NCI-H2081 treated with DMSO at 0.1 percent for 48 hours (cell line): ENCODE data around the gene ARHGAP32.
"Not testable (repeated sequence)": the region's sequence is repeated elsewhere in the genome, so short reads cannot be mapped to it uniquely, and the experiment has no call there.

Experiments
- DNase-seq: peaks from one replicate; lab custom pipeline; 2025; lab: John Stamatoyannopoulos, UW

ARHGAP32 gene

DNA sequence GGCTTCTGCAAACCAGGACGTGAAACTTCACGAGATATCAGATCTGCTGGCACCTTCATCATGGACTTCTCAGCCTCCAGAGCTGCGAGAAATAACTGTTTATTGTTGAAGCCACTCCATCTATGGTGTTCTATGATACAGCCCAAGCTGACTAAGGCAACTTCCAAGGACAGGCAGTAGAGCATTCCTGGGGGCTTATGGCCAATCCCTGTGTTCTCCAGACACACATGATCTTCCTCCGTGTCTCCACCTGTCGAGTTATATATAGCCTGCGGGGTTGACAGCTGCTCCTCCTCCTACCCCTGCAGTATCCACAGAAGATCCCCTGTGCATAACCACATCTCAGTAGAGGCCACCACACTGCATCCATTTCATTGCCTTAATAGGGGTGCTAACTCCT, 260.5 kb downstream of the ARHGAP32 start:
- DNase-seq = no peak

DNA sequence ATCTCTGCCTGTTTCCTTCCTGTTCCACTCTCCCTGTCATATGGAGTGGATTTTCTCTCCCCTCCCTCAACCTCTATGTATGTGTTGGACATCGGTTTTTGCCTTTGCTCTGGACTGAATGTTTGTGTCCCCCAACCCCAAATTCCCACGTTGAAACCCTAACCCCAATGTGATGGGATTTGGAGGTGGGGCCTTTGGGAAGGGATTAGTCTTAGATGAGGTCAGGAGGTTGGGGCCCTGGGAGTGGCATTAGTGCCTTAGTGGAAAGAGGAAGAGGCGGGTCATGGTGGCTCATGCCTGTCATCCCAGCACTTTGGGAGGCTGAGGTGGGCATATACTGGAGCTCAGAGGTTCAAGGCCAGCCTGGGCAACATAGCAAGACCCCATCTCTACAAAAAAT, 261.1 kb downstream of the ARHGAP32 start:
- no peak for DNase-seq

DNA sequence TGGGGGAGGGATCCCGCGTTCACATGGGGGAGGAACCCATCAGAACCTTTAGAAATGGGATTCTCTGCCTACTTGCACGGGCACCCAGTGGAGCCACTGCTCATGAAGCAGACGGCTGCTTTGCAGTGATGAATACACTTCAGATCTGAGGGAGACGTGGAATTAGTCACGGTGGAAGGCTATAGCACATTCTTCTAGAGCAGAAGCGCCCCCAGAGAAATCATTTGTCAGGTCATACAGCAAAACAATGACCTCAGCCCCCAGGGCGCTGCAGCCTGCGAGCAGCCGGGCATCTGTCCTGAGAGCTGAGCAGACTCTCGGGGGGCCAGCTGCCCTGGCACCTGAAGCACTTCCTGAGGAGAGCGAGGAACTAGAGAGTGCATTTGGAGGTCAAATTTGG, 262.1 kb downstream of the ARHGAP32 start:
- DNase-seq = no peak

DNA sequence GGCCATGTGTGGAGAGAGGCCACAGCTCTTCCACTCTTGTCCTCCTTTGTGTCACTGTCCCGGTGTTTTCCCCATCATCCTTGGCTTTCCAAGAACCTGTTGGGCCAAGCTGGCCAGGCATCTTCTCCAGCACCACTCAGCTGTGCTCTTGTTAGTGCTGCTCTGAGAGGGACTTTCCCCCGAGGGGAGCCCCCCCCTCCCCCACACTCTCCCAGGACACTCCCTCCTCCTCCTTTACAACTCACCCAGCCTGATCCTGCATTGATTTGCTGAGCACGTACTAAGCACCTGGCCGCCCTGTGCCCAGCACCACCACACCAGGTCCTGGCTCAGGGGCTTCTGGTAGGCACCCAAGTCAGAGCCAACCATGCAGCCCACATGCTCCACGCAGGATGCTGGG, 262.7 kb downstream of the ARHGAP32 start:
- DNase-seq = no peak

DNA sequence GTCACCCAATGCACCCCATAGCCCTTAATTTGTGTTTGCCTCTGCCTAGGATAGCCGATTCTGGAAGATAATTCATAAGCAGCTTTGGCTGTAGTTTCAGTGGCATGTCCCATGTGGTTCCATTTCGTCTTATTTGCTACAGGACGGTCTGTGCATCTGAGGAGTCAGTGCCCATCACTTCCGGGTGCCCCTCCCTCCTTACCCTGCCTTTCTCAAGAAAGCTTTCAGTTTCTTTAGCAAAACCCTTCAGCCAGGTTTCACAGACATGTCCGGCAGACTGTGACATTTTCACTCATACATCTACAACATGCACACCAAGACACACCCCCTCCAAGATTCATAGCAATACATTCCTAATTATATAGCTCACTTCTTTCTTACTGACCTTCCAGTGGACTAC, 263.7 kb downstream of the ARHGAP32 start:
- no peak for DNase-seq

DNA sequence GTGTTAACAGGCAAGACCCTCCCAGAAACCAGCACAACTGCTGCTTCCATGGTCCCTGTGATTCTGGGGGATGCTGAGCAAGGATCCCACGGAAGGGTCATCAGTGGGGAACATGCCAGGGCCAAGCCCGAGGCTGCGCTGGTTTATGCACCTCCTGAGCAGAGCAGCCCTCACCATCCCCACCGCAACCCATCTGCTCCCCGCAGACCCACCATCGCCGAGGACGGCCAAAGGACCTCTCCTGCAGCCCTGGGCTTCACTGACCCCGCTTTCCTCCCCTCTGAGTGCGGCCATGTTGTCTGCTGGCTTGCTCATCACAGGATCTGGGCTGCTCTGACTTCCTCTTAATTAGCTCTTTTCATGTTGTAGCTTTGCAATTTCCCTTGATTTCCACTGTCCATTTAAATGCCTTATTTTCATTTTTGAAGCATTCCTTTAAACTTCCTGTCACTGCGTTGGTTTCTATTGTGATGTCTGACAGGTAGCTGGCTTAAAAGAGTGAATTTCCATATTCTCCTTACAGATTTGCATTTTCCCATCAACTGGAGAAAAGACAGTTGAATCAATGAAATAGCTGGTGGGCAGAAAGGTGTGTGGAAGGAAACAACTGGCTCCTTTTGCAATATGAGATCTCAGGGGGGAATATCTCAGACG, 264.3 kb downstream of the ARHGAP32 start:
- no peak for DNase-seq

DNA sequence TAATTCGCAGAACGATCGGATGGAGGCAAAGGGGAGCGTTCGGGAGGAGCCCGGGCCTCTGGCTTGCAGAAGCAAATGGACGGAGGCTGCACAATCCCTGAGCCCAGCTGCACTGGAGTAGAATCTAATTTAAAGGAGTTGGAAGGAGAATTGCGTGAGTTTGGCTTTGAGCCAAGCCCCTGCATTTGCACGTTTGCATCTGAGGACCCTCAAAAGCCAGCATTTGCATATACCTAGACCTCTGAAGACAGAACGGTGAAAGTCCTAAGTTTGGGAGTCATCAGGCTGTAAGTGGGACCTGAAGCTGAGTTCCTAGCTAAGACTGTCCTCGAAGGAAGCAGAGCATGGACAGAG, 265.0 kb downstream of the ARHGAP32 start:
- no peak for DNase-seq

DNA sequence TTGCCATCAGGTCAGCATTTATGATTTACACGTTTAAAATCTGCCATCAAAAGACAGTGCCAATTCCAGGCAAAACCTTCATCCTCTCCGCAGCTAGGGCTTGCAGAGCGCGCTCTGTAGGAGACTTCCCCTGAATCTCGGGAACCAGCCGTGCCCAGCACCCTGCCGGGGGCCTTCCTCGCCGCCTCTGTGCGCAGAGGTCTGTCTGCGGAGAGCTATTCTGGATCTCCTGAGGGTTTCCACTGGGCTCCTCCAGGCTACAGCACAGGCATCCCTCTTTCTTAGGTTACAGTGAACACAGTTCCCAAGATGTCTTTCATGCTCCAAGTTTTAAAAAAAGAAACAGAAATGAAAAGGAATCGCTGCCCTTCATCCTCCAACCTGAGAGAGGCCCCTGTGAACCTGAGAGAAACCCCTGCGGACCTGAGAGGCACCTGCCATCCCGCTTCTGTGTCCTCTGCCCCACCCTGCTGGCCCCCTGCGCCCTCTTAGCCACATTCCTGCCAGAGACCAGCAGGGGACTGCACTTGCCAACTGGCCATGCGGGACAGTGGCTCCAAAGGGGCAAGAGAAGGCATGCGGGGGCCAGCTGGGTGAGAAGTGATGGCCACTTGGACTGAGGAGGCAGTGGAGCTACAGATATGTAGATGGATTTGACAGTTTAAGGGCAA, 265.6 kb downstream of the ARHGAP32 start:
- no peak for DNase-seq

DNA sequence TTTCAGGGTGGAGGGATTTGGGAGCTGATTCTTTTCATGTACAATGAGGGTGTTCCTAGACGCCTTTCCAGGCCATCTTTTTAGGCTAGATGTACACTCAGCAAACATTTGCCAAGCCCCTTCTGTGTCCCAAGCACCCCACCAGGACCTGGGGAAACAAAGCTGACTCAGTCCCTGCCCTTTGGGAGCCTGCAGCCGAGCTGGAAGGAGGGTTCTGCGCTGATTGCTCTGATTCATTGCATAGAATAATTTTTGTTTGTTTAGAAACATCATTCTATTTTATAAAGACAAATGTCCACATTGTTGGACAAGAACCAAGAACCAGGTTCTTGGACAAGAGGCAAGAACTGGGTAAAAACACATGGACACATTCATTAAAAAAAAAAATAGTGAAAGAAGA, 266.1 kb downstream of the ARHGAP32 start:
- no peak for DNase-seq

DNA sequence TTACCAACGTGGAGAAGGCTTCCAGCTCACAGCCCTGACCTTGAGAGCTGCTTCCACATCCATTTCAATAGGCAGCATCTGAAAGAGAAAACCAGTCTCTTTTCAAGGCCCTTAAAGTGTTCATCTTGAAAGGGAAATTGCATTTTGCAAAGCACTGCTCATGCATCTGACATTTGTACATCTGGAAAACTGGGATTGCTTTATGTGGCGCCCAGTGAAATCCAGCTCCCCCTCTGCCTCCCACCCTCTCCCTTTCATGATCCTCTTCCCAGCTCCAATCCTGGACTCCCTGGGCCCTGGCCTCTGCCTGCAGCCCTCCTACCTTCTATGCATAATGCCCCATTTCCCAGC, 266.9 kb downstream of the ARHGAP32 start:
- no peak for DNase-seq

DNA sequence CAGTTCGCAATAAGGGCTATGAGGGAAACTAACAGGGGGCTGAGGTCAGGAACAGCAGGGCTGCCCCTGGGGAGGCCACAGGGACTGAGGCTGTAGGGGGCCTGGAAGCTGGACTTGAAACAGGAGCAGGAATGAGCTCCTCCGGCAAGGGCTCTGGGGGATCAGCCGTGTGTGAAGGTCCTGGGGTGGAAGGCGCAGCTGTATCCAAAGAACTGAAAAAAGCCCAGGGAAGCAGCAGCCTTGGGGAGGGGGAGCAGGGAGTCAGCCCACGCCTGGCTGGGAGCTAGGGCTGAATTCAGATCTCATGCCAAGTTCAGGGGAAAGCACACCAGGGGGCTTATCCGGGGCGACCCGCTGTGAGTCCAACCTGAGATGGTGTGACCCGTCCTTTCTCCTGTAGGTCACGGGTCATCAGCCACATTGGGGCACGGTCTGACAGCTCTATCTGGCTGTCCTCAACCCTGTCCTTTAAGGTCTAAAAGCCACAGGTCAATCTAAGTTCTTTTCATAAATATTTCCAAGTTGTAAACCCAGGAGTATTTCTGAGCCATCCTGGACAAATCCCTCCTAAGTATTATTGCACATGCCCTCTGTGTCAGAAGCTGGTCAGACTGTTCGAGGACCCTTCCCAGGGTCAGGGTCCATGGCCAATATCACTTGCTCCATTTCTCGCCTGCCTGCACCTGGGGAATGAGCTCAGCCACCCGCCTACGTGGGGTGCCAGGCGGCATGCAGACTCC, 267.4 kb downstream of the ARHGAP32 start:
- DNase-seq = no peak

DNA sequence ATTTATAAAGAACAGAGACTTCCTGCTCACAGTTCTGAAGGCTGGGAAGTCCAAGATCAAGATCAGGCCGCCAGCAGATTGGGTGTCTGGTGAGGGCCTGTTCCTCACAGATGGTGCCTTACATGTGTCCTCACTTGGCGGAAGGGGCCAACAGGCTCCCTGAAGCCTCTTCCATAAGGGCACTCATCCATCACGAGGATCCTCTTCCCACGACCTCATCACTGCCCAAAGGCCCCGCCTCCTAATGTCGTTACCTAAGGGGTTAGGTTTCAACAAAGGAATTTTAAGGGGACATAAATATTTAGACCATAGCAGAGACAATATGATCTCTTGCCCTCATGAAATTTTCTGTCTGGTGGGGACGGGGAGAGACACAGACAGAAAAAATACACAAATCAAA, 268.0 kb downstream of the ARHGAP32 start:
- no peak for DNase-seq

DNA sequence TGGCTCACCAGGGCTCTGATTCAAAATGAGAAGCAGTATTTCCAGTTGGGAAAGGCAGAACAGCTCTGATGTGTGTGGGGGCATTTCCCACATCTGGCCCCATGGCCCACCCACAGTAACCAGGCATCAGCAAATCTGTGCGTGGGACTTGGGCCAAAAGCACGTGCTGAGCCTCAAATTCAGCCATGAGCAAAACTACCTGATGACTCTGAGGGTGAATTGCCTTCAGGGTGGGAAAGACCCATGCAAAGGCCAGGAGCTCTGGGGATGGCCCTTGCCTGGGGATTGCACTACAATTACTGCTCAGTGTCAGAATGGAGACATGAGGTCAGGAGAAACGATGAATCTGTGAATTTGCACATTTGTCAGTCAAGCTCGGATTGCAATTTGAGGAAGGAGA, 270.3 kb downstream of the ARHGAP32 start:
- DNase-seq = no peak

DNA sequence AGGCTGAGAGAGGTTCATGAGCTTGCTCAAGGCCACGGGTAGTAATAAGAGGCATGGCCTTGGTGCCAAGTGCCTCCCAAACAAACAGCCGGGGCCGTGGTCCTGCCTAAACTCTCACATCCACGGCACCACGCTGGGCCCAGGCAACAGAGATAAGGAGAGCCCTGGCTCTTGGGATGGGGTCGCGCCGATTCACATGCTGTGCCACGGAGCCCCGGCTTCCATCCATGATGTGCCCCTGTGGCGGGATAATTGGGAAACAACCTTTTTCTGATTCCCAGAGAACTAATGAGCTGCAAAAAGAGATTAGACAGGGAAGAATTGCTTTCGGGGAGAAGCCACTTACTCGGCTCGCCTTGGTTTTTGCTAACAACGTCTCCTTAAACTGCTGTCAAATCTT, 271.5 kb downstream of the ARHGAP32 start:
- DNase-seq = no peak

DNA sequence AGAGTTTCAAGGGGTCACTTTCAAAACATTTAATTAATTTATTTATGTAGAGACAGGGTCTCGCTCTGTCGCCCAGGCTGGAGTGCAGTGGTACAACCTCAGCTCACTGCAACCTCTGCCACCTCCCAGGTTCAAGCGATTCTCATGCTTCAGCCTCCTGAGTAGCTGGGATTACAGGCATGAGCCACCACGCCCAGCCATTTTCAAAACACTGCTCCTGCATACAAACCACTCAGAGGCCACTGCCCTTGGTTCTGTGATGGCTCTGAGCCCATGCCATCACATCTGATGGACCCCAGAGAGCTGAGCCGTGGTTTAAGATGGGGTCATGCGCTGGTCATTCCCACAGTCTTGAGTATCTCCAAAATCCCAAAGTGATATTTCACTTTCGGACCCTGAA, 272.5 kb downstream of the ARHGAP32 start:
- not testable (repeated sequence) for DNase-seq

DNA sequence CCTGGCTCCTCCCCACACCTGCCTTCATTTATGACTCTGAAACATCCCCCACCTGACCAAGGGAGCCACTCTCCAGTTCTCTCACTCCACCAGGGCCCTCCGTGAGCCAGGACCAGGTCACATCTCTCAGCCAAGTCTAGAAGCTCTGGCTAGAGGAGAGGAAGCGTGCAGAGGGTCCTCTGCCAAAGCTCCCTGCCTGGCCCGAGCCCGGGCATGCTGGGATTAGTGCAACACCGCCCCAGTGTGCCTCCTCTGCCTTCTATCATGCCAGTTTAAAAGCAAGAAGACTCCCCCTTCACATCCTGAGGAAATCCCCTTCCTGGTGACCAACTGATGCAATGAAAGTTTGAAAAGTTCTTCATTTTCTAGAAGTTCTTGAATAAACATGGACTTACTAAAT, 272.9 kb downstream of the ARHGAP32 start:
- no peak for DNase-seq

DNA sequence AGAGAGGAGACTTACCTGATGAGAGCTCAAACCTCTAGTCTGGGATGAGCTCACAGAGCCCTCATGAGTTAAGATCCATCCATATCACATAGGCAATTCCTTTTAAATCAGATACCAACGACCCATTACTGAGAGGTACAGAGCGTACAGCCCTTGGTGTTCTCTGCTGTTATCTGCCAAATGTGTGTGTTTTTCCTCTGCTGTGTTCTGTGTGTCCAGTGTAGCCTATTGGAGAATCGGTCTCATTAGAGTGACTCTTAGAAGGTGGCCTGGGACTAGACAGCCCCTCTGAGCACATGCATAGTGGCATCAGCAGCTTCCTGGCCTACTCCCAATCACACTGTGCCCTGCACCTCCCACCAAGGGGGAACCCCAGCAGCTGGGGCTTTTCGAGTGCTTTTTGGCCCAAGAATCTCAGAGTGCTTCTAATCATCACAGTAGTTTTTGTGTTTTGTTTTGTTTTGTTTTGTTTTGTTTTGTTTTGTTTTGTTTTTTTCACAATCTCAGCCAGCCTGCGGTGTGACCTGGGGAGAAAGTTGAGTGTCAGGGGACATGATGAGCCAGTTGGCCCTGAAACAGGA, 274.9 kb downstream of the ARHGAP32 start:
- DNase-seq = no peak

DNA sequence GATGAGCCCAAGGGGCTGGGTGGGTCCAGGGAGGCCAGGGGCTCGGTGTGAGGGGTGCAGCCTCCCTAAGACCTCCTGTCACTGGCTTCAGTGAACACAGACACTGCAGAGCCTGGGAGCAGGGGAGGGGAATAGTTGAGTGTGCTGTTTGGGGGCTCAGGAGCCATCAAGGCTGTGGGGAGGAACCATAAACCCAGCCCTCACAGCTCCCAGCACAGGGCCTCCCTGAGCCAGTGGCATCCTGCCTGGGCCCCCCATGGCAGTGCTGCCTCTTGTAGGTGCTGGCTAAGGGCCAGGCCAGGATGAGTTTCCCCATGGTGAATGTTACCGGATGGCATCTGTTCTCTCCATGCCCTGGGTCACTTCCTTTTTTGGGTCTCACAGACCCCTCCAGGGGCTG, 275.4 kb downstream of the ARHGAP32 start:
- DNase-seq = no peak

DNA sequence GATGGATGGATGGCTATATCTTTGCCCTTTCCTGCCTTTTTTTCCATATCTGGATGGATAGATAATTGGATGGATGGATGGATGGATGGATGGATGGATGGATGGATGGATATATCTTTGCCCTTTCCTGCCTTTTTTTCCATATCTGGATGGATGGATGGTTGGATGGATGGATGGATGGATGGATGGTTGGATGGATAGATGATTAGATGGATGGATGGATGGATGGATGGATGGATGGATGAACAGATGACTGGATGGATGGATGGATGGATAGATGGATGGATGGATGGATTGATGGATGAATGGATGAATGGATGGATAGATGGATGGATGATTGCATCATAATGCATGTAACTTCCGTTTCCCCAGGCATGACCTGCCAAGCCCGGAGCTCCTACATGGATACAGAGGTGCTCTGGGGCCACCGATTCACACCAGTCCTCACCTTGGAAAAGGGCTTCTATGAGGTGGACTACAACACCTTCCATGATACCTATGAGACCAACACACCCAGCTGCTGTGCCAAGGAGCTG, 276.0 kb downstream of the ARHGAP32 start:
- DNase-seq = no peak

DNA sequence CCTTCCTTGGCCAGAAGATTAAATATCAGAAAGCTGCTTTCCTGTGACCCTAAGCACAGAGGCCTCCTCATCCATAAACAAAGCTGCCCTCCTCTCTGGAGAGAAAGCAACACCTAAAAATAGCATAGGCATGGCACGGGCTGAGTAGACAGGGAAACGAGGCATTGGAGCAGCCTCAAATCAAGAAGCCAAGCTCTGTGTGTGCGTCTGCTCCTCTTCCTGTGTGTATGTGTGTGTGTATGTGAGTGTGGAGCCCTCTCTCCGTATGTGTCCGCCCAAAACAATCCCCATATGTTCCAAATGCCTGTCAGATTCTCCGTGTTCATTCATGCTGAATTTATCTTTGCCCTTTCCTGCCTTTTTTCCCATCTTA, 277.0 kb downstream of the ARHGAP32 start:
- DNase-seq = no peak
